ENCODE measurements around the gene CSAD.

DNA sequence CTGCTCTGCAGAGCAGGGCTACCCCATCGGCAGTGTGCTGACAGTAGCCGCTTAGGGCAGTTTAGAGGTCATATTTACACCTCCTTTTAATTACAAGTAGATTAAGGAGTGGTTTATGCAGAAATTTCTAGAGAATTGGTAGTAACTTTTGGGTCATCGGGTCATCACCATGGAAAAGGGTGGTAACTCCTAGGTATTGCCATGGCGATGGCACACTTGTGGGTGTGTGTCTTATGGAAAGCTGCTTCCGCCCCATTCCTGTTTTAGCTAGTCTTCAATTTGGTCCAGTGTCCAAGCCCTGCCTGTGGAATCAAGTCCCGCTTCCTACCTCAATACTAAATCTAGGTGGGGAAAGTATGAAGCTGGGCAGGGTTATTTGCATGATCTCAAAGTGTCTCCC, 29.7 kb downstream of the CSAD start:
- no peak for TF ChIP-seq POLR2A (IDR thresholded peaks at IDR 0.05)
- TF ChIP-seq, protein P1, sequence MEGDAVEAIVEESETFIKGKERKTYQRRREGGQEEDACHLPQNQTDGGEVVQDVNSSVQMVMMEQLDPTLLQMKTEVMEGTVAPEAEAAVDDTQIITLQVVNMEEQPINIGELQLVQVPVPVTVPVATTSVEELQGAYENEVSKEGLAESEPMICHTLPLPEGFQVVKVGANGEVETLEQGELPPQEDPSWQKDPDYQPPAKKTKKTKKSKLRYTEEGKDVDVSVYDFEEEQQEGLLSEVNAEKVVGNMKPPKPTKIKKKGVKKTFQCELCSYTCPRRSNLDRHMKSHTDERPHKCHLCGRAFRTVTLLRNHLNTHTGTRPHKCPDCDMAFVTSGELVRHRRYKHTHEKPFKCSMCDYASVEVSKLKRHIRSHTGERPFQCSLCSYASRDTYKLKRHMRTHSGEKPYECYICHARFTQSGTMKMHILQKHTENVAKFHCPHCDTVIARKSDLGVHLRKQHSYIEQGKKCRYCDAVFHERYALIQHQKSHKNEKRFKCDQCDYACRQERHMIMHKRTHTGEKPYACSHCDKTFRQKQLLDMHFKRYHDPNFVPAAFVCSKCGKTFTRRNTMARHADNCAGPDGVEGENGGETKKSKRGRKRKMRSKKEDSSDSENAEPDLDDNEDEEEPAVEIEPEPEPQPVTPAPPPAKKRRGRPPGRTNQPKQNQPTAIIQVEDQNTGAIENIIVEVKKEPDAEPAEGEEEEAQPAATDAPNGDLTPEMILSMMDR (IDR thresholded peaks at IDR 0.05), result no peak
